NCI-H82 (cell line): ENCODE measurements around the gene ARHGAP31.
"Not testable (repeated sequence)": the region's sequence is repeated elsewhere in the genome, so short reads cannot be mapped to it uniquely, and the experiment has no call there.

ENCODE experiments used
- DNase-seq: peaks from one replicate; lab custom pipeline; 2025; lab: John Stamatoyannopoulos, UW

The ARHGAP31 gene

GRCh38 chr3:119322021-119322834, 28.0 kb downstream of the ARHGAP31 start:
- DNase-seq, result no peak

GRCh38 chr3:119322835-119323722, 28.9 kb downstream of the ARHGAP31 start:
- peak; percentile 90 for DNase-seq

- DNase-seq, result no peak
These were observed 29.5 kb downstream of the ARHGAP31 start for GRCh38 chr3:119323723-119324085.

- no peak for DNase-seq
These were observed 30.7 kb downstream of the ARHGAP31 start for GRCh38 chr3:119324899-119325298.

- DNase-seq, result no peak
These were observed 32.8 kb downstream of the ARHGAP31 start for GRCh38 chr3:119326976-119327375.

- no peak for DNase-seq
These were observed 35.4 kb downstream of the ARHGAP31 start for GRCh38 chr3:119329551-119329950.

- no peak for DNase-seq
These were observed 36.0 kb downstream of the ARHGAP31 start for GRCh38 chr3:119330181-119330580.

- DNase-seq, result no peak
These were observed 36.7 kb downstream of the ARHGAP31 start for GRCh38 chr3:119330858-119331257.

GRCh38 chr3:119331661-119332060, 37.5 kb downstream of the ARHGAP31 start:
- no peak for DNase-seq

- DNase-seq, result no peak
These were observed 39.8 kb downstream of the ARHGAP31 start for GRCh38 chr3:119333773-119334509.

GRCh38 chr3:119336823-119337222, 42.6 kb downstream of the ARHGAP31 start:
- DNase-seq, result no peak

- not testable (repeated sequence) for DNase-seq
These were observed 43.2 kb downstream of the ARHGAP31 start for GRCh38 chr3:119337407-119337806.

GRCh38 chr3:119338754-119339153, 44.6 kb downstream of the ARHGAP31 start:
- no peak for DNase-seq

- no peak for DNase-seq
These were observed 45.8 kb downstream of the ARHGAP31 start for GRCh38 chr3:119340014-119340413.

GRCh38 chr3:119340446-119340845, 46.3 kb downstream of the ARHGAP31 start:
- DNase-seq, result no peak

- DNase-seq, result no peak
These were observed 48.0 kb downstream of the ARHGAP31 start for GRCh38 chr3:119342176-119342575.

GRCh38 chr3:119343719-119344118, 49.5 kb downstream of the ARHGAP31 start:
- DNase-seq, result no peak

GRCh38 chr3:119346076-119346496, 51.9 kb downstream of the ARHGAP31 start:
- DNase-seq, result peak; percentile 37

- no peak for DNase-seq
These were observed 52.9 kb downstream of the ARHGAP31 start for GRCh38 chr3:119347036-119347435.

GRCh38 chr3:119349354-119350041, 55.3 kb downstream of the ARHGAP31 start:
- DNase-seq, result no peak

GRCh38 chr3:119350114-119350513, 55.9 kb downstream of the ARHGAP31 start:
- no peak for DNase-seq

GRCh38 chr3:119351581-119351980, 57.4 kb downstream of the ARHGAP31 start:
- peak; percentile 21 for DNase-seq
